ENCODE results near the gene TCF4. TPM values are rescaled to one million over a fixed set of nuclear protein-coding genes. Genes with fewer than 3 reads are reported as not detected.

Gene TCF4
- total and polyA plus RNA-seq, 2 of the 13 experiments (the other 11 are each of a cell fraction or from before 2014, with no cell fraction given), result not detected

- Histone ChIP-seq H3K4me1 (ENCODE audit: insufficient read depth, low read length) (no peaks in the 10 kb centered on the region), H4K20me1 (ENCODE audit: insufficient read depth, low read length) (no peaks in the 10 kb centered on the region), H3K9me3 (ENCODE audit: low read length) (no peaks in the 10 kb centered on the region), H3K4me2 (ENCODE audit: low read depth, low read length) (no peak overlapping the region), H3K9ac (ENCODE audit: insufficient read depth, low read depth, low read length) (no peak overlapping the region), H3K4me3 (replicated peaks in 1 of 3; ENCODE audit: insufficient read depth in 1 of 3, low read depth in 2 of 3, low read length in 3 of 3) (no peak overlapping the region), H2AFZ (ENCODE audit: low read length) (no peak overlapping the region), H3K79me2 (ENCODE audit: insufficient read depth, low read length) (no peaks in the 10 kb centered on the region), H3K27ac (ENCODE audit: extremely low read length, insufficient read depth, low read length) (no peak overlapping the region), H3K27me3 (ENCODE audit: control insufficient read depth in 1 of 2, insufficient read depth in 2 of 2, low read length in 2 of 2) (no peaks in the 10 kb centered on the region), H3K36me3 (replicated peaks in 1 of 2; ENCODE audit: control insufficient read depth in 1 of 2, insufficient read depth in 2 of 2, low read length in 2 of 2) (no peaks in the 10 kb centered on the region)
- BruUV-seq (replicated peaks), result no TSS peak
- WGBS (ENCODE audit: low lambda C conversion rate), result 2% methylated on average over 4 of the region's 4 CpGs
- DNase-seq (ENCODE audit: low spot score), result no peak
- ChIA-PET POLR2A (no interaction called here), CTCF (ENCODE audit: low intra/inter-chr PET ratio, low total read pairs) (no interaction called here)
- TF ChIP-seq ZSCAN5A (CRISPR knock-in tag; IDR thresholded peaks at IDR 0.05; ENCODE audit: borderline replicate concordance) (no peak), MLLT10 (CRISPR knock-in tag; IDR thresholded peaks at IDR 0.05) (no peak), PLRG1 (conservative IDR thresholded peaks at IDR 0.05) (no peak), MAFF (IDR thresholded peaks at IDR 0.05; ENCODE audit: low read depth, low read length) (no peak), PRMT3 (CRISPR knock-in tag; IDR thresholded peaks at IDR 0.05; ENCODE audit: borderline replicate concordance, low read depth) (no peak), SUZ12 (IDR thresholded peaks at IDR 0.05; ENCODE audit: low read depth, low read length) (no peak), ZNF512B (CRISPR knock-in tag; IDR thresholded peaks at IDR 0.05; ENCODE audit: borderline replicate concordance) (no peak)
- FAIRE-seq, result no peak
- in situ Hi-C loops (cut with HindIII; ENCODE audit: extremely low pct_ligation_motif_present, low pct_unique_long_range_greater_than_20kb) (no loop called here), intact Hi-C loops (cut with micrococcal nuclease; ENCODE audit: unreplicated experiment) (no loop called here)
- no peak for ATAC-seq
These were observed 342.8 kb downstream of the TCF4 start for GRCh38 chr18:55245211-55245614.

Data from HepG2 (cell line).